Measurements from ENCODE around the gene ZNF80.
"Not testable (repeated sequence)": the region's sequence is repeated elsewhere in the genome, so short reads cannot be mapped to it uniquely, and the experiment has no call there.

ZNF80 gene

GRCh38 chr3:114237478-114237877, at the start of gene ZNF80:
ZNF80 (minus strand) TSS chr3:114237578; CDS start chr3:114237074, 504 bp downstream.
- not testable (repeated sequence) for H3K36me3 ChIP-seq (ENCODE audit: insufficient read depth, insufficient read length, low read length); DNase-seq (ENCODE audit: low read depth, low spot score); H3K9ac ChIP-seq (ENCODE audit: insufficient read length, low read depth); H3K4me3 ChIP-seq (ENCODE audit: insufficient read length, low read depth); H3K27me3 ChIP-seq (ENCODE audit: insufficient read depth, insufficient read length); H3K4me1 ChIP-seq (ENCODE audit: insufficient read depth, insufficient read length)
- H3K9me3 ChIP-seq (ENCODE audit: insufficient read depth, low read length): peaks cover 23% of the 10 kb centered on the region; the same call in 1 of the 2 replicates

GRCh38 chr3:114286266-114286665, 48.9 kb upstream of the ZNF80 start:
- TF ChIP-seq SUZ12 (IDR thresholded peaks at IDR 0.05; ENCODE audit: extremely low read depth, insufficient read depth, insufficient read length): no peak
- no peak for TF ChIP-seq ZNF274 (IDR thresholded peaks at IDR 0.05; ENCODE audit: low read depth, low read length)
- Histone ChIP-seq H3K27me3 (ENCODE audit: insufficient read depth, insufficient read length) (no peaks in the 10 kb centered on the region), H3K4me3 (ENCODE audit: insufficient read length, low read depth) (no peak overlapping the region), H3K9me3 (ENCODE audit: insufficient read depth, low read length) (no peaks in the 10 kb centered on the region), H3K36me3 (ENCODE audit: insufficient read depth, insufficient read length, low read length) (no peaks in the 10 kb centered on the region), H3K9ac (ENCODE audit: insufficient read length, low read depth) (no peak overlapping the region), H3K4me1 (ENCODE audit: insufficient read depth, insufficient read length) (peaks cover 4% of the 10 kb centered on the region)
- no peak for DNase-seq (ENCODE audit: low read depth, low spot score)

GRCh38 chr3:114285648-114286230, 48.4 kb upstream of the ZNF80 start:
- H3K27me3 ChIP-seq (ENCODE audit: insufficient read depth, insufficient read length): no peaks in the 10 kb centered on the region
- no peaks in the 10 kb centered on the region for H3K9me3 ChIP-seq (ENCODE audit: insufficient read depth, low read length)
- no peak for DNase-seq (ENCODE audit: low read depth, low spot score)
- TF ChIP-seq SUZ12 (IDR thresholded peaks at IDR 0.05; ENCODE audit: extremely low read depth, insufficient read depth, insufficient read length): no peak
- no peak for TF ChIP-seq YY1 (IDR thresholded peaks at IDR 0.05; ENCODE audit: insufficient read depth, insufficient read length)
- TF ChIP-seq ZNF274 (IDR thresholded peaks at IDR 0.05; ENCODE audit: low read depth, low read length): no peak
- H3K9ac ChIP-seq (ENCODE audit: insufficient read length, low read depth): no peak overlapping the region
- no peak overlapping the region for H3K4me3 ChIP-seq (ENCODE audit: insufficient read length, low read depth)
- no peaks in the 10 kb centered on the region for H3K4me1 ChIP-seq (ENCODE audit: insufficient read depth, insufficient read length)
- H3K36me3 ChIP-seq (ENCODE audit: insufficient read depth, insufficient read length, low read length): no peaks in the 10 kb centered on the region

GRCh38 chr3:114284644-114285043, 47.3 kb upstream of the ZNF80 start:
- no peak for TF ChIP-seq SUZ12 (IDR thresholded peaks at IDR 0.05; ENCODE audit: extremely low read depth, insufficient read depth, insufficient read length)
- TF ChIP-seq YY1 (IDR thresholded peaks at IDR 0.05; ENCODE audit: insufficient read depth, insufficient read length): no peak
- no peak for TF ChIP-seq ZNF274 (IDR thresholded peaks at IDR 0.05; ENCODE audit: low read depth, low read length)
- H3K36me3 ChIP-seq (ENCODE audit: insufficient read depth, insufficient read length, low read length): no peaks in the 10 kb centered on the region
- no peaks in the 10 kb centered on the region for H3K4me1 ChIP-seq (ENCODE audit: insufficient read depth, insufficient read length)
- no peaks in the 10 kb centered on the region for H3K27me3 ChIP-seq (ENCODE audit: insufficient read depth, insufficient read length)
- no peaks in the 10 kb centered on the region for H3K9me3 ChIP-seq (ENCODE audit: insufficient read depth, low read length)
- DNase-seq (ENCODE audit: low read depth, low spot score): no peak
- H3K9ac ChIP-seq (ENCODE audit: insufficient read length, low read depth): no peak overlapping the region
- H3K4me3 ChIP-seq (ENCODE audit: insufficient read length, low read depth): no peak overlapping the region

- not testable (repeated sequence) for H3K4me1 ChIP-seq (ENCODE audit: insufficient read depth, insufficient read length); H3K27me3 ChIP-seq (ENCODE audit: insufficient read depth, insufficient read length); H3K36me3 ChIP-seq (ENCODE audit: insufficient read depth, insufficient read length, low read length); H3K9ac ChIP-seq (ENCODE audit: insufficient read length, low read depth); DNase-seq (ENCODE audit: low read depth, low spot score); H3K4me3 ChIP-seq (ENCODE audit: insufficient read length, low read depth)
- H3K9me3 ChIP-seq (ENCODE audit: insufficient read depth, low read length): peaks cover 20% of the 10 kb centered on the region; the same call in 1 of the 2 replicates
Measured at GRCh38 chr3:114276856-114277255, 39.5 kb upstream of the ZNF80 start.

- no peaks in the 10 kb centered on the region for H3K27me3 ChIP-seq (ENCODE audit: insufficient read depth, insufficient read length)
- peaks cover 24% of the 10 kb centered on the region; the same call in 1 of the 2 replicates for H3K9me3 ChIP-seq (ENCODE audit: insufficient read depth, low read length)
- TF ChIP-seq SUZ12 (IDR thresholded peaks at IDR 0.05; ENCODE audit: extremely low read depth, insufficient read depth, insufficient read length) (no peak), YY1 (IDR thresholded peaks at IDR 0.05; ENCODE audit: insufficient read depth, insufficient read length) (no peak), ZNF274 (IDR thresholded peaks at IDR 0.05; ENCODE audit: low read depth, low read length) (no peak)
- H3K4me1 ChIP-seq (ENCODE audit: insufficient read depth, insufficient read length): no peaks in the 10 kb centered on the region
- no peak for DNase-seq (ENCODE audit: low read depth, low spot score)
- no peak overlapping the region for H3K9ac ChIP-seq (ENCODE audit: insufficient read length, low read depth)
- H3K4me3 ChIP-seq (ENCODE audit: insufficient read length, low read depth): no peak overlapping the region
- H3K36me3 ChIP-seq (ENCODE audit: insufficient read depth, insufficient read length, low read length): no peaks in the 10 kb centered on the region
Measured at GRCh38 chr3:114274929-114275328, 37.6 kb upstream of the ZNF80 start.

GRCh38 chr3:114272271-114272670, 34.9 kb upstream of the ZNF80 start:
- H3K9ac ChIP-seq (ENCODE audit: insufficient read length, low read depth): no peak overlapping the region
- peaks cover 24% of the 10 kb centered on the region for H3K9me3 ChIP-seq (ENCODE audit: insufficient read depth, low read length)
- no peaks in the 10 kb centered on the region for H3K4me1 ChIP-seq (ENCODE audit: insufficient read depth, insufficient read length)
- TF ChIP-seq SUZ12 (IDR thresholded peaks at IDR 0.05; ENCODE audit: extremely low read depth, insufficient read depth, insufficient read length) (no peak), ZNF274 (IDR thresholded peaks at IDR 0.05; ENCODE audit: low read depth, low read length) (no peak), YY1 (IDR thresholded peaks at IDR 0.05; ENCODE audit: insufficient read depth, insufficient read length) (no peak)
- DNase-seq (ENCODE audit: low read depth, low spot score): no peak
- H3K4me3 ChIP-seq (ENCODE audit: insufficient read length, low read depth): no peak overlapping the region
- H3K36me3 ChIP-seq (ENCODE audit: insufficient read depth, insufficient read length, low read length): no peaks in the 10 kb centered on the region
- no peaks in the 10 kb centered on the region for H3K27me3 ChIP-seq (ENCODE audit: insufficient read depth, insufficient read length)

- Histone ChIP-seq H3K4me1 (ENCODE audit: insufficient read depth, insufficient read length) (no peaks in the 10 kb centered on the region), H3K27me3 (ENCODE audit: insufficient read depth, insufficient read length) (no peaks in the 10 kb centered on the region), H3K36me3 (ENCODE audit: insufficient read depth, insufficient read length, low read length) (no peaks in the 10 kb centered on the region), H3K4me3 (ENCODE audit: insufficient read length, low read depth) (no peak overlapping the region), H3K9ac (ENCODE audit: insufficient read length, low read depth) (no peak overlapping the region), H3K9me3 (ENCODE audit: insufficient read depth, low read length) (peaks cover 14% of the 10 kb centered on the region)
- no peak for TF ChIP-seq YY1 (IDR thresholded peaks at IDR 0.05; ENCODE audit: insufficient read depth, insufficient read length)
- TF ChIP-seq SUZ12 (IDR thresholded peaks at IDR 0.05; ENCODE audit: extremely low read depth, insufficient read depth, insufficient read length): no peak
- no peak for TF ChIP-seq ZNF274 (IDR thresholded peaks at IDR 0.05; ENCODE audit: low read depth, low read length)
- no peak for DNase-seq (ENCODE audit: low read depth, low spot score)
Measured at GRCh38 chr3:114270019-114270418, 32.6 kb upstream of the ZNF80 start.

All from NT2/D1 (cell line).